GM19372 (cell line): ENCODE data around the gene RNF213.
"Not testable (repeated sequence)": the region's sequence is repeated elsewhere in the genome, so short reads cannot be mapped to it uniquely, and the experiment has no call there.

Experiments
- ATAC-seq: cut with Tn5 transposase; IDR thresholded peaks from one replicate; pipeline ENCODE4 v1.9.1; 2021; ENCODE audit warnings: mild to moderate bottlenecking, low read depth, moderate library complexity; ENCODE audit not compliant: unreplicated experiment

Gene RNF213

DNA sequence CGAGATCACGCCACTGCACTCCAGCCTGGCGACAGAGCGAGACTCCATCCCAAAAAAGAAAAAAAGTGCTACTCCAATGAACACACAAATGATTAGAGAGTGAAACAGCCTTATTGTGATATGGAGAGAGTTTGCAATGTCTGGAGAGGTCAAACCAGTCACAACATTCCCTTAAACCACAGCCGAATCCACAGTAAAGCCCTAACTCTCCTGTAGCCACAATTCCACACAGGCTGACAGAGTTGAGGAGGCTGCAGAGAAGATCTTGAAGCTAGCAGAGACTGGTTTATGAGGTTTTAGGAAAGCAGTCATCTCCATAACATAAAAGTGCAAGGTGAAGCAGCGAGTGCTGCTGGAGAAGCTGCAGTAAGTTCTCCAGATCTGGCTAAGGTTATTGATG is 6.7 kb downstream of the RNF213 start:
- no peak for ATAC-seq

DNA sequence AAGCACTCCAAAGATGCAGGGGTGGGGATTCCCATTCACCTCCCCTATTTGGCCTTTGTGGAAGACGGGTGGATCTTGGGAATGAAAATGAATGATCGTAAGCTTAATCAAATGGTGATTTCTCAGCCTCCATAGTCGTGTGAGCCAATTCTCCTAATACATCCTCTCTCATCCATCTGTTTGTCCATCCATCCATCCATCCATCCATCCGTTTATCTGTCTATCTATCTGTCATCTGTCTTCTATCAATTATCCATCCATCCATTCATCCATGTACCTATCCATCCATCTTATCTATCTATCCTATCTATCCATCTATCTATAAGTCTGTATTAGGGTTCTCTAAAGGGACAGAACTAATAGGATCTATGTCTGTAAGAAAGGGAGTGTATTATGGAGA is 7.8 kb downstream of the RNF213 start:
- ATAC-seq = no peak

DNA sequence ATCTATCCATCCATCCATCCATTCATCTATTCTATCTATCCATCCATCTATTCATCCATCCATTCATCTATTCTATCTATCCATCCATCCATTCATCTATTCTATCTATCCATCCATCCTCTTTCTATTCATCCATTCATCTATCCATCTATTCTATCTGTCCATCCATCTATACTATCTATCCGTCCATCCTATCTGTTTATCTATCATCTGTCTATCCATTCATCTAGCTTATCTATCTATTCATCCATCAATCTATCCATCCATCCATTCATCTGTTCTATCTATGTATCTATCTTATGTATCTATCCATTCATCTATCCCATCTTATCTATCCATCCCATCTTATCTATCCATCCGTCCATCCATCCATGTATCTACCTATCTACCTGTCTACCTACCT is 8.8 kb downstream of the RNF213 start:
- ATAC-seq = no peak

DNA sequence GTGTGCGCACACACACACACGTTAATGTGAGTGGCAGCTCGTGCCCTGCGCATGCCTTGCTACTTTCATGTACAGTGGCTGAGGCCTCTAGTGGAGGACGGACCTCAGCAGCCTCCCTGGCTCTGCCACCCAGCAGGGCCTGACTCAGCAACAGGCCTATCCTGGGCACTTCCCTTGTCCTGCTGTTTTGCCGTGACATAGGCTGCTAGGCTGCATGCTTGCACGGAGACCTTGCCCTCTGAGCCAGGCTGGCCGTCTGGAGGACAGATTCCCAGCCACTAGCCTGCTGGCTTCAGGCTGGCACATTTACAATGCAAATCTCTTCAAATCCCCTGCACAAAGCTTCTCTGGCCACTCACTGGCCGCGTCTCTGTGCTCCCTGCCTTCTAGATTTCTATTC is 9.5 kb downstream of the RNF213 start:
- ATAC-seq = no peak

DNA sequence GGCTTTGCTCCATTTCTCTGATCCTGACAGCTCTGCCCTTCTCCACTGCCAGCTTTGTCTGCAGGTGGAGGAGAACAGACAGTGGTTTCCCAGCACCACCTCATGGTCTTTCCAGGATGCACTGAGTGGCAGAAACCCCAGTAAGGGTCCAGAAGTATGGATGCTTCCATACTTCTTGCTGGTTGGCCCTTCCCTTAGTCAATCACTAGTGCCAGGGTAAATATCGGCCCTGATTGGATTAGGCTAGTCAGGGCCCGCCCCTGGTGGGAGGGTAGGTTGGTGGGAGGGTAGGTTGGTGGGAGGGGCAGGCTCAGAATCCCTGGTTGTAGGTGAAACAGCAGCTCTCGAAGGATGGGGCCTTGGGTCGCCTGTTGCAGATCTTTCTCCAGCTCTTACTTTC is 10.2 kb downstream of the RNF213 start:
- ATAC-seq = no peak

DNA sequence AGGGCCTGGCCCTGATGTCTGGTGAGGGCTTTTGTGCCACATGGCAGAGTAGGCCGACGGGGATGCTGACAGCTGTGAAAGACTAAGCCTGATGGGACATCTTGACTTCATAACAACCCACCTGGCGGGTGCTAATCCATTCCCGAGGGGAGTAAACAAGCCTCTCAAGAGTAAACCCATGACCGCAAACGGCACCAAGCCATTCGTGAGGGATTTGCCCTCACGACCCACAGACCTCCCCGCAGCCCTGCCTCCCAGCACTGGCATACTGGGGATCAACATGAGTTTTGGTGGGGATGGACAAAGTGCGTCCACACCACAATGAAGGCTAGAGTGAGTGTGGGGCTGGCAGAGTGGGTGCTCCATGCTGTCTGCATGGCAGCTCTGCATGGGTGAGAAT is 11.7 kb downstream of the RNF213 start:
- no peak for ATAC-seq

DNA sequence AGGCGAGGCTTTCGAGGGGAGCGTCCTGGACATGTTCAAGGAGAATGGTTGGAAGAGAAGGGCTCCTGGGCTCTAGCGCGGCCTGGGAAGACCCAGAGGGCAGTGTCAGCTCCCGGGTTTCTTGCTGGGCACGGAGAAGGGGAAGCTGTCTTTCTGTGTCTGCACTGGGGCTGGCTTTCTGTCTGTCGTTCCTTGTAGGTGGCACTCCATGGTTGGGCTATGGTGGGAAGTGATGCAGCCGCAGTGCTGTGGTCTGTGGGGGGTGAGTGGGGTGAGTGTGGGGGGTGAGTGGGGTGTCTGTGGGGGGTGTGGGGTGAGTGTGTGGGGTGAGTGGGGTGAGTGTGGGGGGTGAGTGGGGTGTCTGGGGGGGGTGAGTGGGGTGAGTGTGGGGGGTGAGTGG is 13.7 kb downstream of the RNF213 start:
- ATAC-seq = no peak

DNA sequence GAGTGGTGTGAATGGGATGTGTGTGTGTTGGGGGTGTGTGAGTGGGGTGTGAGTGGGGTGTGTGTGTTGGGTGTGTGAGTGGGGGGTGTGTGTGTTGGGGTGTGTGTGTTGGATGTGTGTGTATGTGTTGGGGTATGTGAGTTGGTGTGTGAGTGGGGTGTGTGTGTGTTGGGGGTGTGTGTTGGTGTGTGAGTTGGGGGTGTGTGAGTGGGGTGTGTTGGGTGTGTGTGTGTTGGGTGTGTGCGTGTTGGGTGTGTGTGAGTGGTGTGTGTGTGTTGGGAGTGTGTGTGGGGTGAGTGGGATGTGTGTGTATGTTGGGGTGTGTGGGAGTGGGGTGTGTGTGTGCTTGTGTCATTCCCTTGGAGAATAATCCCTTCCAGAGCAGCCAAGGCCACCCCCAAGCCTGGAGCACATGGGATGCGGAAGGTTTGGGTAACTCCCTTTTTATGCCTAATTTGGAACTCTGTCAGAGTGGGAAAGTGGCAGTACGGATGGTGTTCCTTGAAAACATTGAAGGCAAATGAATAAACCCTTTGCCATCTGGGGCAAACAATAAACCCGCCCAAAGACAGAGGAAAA is 14.3 kb downstream of the RNF213 start:
- ATAC-seq = no peak

DNA sequence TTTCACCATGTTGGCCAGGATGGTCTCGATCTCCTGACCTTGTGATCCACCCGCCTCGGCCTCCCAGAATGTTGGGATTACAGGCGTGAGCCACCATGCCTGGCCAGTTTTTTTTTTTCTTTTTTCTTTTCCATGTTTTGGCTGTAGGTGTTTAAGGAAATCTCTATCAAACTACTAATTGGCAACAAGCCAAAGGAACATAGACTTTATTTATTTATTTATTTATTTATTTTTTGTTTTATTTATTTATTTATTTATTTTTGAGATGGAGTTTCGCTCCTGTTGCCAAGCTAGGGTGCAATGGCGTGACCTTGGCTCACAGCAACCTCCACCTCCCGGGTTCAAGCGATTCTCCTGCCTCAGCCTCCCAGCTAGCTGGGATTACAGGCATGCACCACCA is 15.2 kb downstream of the RNF213 start:
- not testable (repeated sequence) for ATAC-seq

DNA sequence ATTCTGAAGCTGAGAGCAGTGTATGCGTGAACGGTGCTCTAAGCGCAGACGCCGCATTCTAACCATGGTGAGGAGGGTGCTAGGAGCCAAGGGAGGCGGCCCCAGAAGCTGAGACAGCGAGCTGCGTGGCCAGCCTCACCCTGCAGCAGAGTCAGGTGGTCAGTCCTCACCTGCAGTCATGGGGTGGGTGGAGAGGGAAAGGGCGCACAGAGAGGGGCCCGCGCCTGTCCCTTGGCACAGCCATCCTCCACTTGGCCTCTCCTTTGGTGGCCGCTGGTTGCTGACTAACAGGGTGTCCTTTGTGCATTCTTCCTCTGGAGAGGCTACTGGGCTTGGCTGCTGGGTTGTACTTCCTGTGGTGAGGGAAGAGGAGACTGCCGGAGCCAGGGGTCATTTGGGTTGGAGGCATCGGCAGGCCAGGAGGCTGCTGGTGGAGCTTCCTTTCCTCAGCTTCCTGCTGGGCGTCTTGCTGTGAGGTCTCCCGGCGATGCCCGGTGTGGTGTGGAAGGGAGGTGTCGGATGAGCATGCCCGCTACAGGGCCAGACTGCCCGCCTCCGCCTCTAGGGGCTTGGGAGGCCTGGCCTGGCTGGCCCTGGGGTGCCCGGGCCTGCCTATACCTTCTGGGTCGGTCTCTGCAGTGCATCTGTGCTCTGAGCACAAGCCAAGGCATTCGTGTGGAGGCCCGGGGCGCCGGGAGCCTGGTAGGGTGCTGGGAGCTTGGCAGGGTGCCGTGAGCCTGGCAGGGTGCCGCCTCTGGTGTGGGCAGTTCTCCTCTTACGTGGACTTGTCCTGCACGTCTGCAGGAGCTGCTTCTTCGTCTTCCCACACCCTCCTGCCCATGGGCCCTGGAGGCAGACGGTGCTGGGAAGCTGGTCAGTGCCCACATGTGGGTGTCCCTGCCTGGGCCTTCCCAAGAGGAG is 17.4 kb downstream of the RNF213 start:
- no peak for ATAC-seq

DNA sequence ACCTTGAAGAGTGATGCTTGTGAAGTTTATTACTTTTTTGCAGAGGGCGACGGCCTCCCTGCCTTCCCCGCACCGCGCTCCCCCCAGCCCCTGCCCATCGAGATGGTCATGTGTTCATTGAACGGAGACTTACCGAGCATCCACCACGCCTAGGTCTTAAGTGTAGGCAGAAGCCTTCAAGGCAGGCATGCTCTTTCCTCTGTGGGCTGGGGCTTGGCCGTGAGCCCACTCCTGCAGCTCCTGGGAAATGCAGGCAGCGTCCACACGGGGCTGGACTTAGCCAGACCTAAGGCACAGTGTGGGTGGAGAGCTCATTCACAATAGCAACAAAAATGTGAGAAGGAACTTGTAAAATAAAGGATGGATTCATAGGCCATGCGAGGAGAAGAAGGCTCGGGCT is 19.2 kb downstream of the RNF213 start:
- ATAC-seq = no peak

DNA sequence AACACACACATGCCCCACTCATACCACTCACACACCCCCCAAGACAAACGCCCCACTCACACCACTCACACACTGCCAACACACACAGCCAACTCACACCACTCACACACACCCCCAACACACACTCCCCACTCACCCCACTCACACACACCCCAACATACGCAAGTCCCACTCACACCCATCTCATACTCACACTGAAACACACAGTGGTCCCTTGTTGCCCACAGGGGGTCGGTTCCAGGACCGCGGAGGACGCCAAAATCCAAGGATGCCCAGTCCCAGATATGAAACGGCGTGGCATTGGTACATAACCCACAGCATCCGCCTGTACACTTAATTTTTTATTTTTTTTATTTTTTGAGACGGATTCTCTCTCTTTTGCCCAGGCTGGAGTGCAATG is 20.9 kb downstream of the RNF213 start:
- no peak for ATAC-seq

DNA sequence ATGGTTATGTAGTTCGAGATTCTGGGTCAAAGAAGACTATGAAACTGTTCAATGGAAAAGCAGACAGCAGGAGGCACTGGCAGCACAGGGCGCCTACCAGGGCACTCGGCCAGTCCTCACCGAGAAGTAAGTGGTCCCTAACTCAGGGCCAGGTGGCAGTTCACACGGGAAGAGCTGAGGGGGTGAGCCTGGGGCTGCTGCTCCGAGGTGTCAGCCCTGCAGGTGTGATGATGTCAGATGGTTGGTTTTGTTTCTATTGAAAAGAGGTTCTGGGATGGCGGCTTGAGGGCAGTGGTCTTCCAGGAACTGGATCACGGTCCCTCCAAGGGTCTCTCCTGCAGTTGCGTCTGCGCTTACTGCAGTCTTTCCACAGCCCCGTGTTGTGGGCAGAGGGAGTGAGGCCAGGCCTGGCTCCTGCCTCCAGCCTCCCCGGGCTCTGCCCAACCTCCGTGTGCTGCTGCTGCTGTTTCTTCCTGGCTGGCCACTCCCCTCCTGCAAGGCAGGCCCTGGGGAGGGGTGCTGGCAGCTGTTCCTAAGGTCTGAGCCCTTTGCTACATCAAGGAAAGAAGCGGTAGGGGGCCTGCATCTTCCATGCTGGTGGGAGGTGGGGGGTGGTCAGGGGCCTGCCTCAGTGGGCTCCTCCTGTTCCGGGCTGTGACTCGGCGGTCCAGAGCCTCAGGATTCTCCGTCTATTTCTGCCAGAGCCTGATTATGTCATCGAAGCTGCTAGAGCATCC is 22.6 kb downstream of the RNF213 start:
- no peak for ATAC-seq

DNA sequence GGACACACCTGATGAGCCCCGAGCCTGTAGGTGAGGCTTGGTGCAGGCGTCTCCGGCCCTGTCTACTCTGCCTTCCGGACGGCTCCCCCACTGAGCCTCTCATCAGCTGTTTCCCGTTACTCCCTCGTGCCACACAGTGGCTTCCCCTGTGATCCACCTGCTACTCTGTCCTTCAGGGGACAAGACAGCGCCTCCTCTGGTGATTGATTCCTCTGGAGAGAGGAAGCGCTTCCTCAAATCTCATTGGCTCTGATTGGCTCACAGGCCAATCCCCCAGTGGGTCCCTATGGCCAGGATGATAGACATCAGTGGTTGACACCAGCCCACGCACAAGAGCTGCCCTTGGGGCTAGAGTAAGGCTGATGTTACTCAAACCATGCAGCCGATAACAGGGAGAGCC is 24.0 kb downstream of the RNF213 start:
- no peak for ATAC-seq

DNA sequence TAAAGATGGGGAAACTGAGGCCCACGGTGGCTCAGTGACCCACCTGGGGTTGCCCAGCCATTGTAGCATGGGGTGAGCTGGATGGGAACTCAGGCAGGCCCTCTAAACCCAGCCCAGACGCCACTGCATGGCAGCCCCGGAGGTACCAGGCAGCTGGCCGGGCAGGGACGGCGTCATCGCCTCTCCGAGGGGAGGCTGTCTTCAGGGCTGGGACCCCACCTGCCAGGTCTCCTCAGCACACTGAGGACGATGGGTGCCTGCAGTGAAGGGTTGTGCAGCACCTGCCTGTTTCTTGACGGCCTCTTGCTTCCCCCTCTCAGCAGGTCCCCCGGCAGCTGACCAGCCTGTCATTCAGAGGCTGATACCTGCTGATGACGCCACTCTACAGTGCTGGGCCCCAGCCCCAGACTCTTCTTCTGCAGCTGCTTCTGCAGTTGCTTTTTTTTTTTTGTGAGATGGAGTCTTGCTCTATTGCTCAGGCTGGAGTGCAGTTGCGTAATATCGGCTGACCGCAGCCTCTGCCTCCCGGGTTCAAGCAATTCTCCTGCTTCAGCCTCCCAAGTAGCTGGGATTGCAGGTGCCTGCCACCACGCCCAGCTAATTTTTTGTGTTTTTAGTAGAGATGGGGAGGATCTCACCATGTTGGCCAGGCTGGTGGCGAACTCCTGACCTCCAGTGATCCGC is 24.7 kb downstream of the RNF213 start:
- no peak for ATAC-seq

DNA sequence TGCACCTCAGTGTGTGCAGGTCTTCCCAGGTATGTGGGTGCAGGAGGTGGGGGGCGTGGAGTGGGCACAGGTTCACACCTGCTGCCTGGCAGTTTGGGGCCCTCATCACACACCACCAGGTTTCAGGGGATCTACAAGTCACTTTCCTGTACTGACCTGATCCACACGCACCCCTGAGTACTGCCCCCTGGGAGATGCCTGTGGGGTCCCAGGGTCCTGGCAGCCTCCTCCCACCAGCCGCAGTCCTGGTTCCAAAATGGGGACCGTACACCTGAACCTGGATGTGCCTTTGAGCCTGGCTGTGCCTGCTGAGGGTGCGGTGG is 25.9 kb downstream of the RNF213 start:
- ATAC-seq = no peak

DNA sequence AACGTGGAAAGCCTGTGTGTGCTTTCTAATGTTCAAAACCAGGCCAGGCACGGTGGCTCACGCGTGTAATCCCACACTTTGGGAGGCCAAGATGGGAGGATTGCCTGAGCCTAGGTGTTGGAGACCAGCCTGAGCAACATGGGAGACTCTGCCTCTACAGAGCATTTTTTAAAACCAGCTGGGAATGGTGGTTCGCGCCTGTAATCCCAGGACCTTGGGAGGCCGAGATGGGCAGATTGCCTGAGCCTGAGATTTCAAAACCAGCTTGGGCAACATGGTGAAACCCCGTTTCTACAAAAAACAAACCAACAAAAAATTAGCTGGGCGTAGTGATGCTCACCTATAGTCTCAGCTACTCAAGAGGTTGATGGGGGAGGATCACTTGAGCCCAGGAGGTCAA is 26.4 kb downstream of the RNF213 start:
- no peak for ATAC-seq

DNA sequence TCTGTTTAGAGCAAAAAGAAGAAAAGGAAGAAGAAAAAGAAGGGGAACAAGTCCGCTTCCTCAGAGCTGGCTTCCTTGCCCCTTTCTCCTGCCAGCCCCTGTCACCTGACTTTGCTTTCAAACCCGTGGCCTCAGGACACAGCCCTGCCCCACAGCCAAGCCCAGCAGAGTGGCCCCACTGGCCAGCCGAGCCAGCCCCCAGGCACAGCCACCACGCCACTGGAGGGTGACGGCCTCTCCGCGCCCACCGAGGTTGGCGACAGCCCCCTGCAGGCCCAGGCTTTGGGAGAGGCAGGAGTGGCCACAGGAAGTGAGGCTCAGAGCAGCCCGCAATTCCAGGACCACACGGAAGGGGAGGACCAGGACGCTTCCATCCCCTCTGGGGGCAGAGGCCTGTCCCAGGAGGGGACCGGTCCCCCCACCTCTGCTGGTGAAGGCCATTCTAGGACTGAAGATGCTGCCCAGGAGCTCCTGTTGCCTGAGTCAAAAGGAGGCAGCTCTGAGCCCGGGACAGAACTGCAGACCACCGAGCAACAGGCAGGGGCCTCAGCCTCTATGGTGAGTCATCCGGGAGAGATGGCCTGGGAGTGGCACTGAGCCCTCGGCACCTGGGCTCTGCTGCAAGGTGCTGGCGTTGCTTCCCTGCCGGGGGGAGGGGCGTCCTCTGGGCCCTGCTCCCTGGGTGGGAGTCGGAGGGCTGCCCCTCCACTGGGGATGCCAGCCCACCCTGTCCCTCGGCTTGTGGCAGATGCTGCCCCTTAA is 27.3 kb downstream of the RNF213 start:
- no peak for ATAC-seq

DNA sequence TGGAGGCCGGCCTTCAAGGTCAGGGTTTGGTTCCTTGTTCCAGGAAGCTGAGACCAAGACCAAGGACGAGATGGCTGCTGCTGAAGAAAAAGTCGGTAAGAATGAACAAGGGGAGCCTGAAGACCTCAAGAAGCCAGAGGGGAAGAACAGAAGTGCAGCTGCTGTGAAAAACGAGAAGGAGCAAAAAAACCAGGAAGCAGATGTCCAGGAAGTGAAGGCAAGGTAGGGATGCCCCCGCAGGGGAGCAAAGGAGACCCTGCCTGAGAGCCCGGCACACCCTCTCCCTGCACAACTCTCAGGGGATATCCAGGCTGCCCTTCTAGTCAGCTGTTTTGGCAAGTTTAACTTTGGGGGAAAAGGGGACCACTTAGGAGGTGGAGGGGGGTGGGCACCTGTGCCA is 29.0 kb downstream of the RNF213 start:
- ATAC-seq = no peak

DNA sequence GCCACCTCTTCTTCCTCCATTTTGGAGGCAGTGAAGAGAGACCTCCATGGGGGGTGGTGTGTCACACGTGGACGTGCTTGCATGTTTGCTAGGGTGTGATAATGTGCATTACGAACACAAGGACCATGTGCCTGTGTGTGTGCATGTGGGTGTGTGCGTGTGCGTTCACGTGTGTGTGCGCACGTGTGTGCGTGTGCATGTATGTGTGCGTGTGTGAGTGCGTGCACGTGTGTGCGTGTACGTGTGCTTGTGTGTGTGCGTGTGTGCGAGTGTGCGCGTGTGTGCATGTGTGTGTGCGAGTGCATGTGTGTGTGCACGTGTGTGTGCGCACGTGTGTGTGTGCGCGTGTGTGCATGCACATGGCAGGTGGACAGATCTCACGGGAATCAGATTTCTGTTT is 29.5 kb downstream of the RNF213 start:
- no peak for ATAC-seq
